SK-N-SH treated with all-trans-retinoic acid at 6 μM for 48 hours (cell line): ENCODE measurements around the gene RBM19.

Experiments used
- ATAC-seq: fragments of 200-7000 bp; cut with Tn5 transposase; 3 replicates; pipeline ENCODE4 v1.9.1; 2020; ENCODE audit warnings: mild to moderate bottlenecking, moderate library complexity
- ARNTL ChIP-seq: fragments of 450-650 bp; formaldehyde crosslinking; IDR thresholded peaks from 2 replicates; pipeline ENCODE4 v1.5.0; 2020; ENCODE audit warnings: low read depth, mild to moderate bottlenecking, moderate library complexity, borderline replicate concordance
- BACH2 ChIP-seq: fragments of 250-450 bp; sonication (Bioruptor Pico); IDR thresholded peaks from 2 replicates; pipeline ENCODE4 v1.9.0; 2021; ENCODE audit warnings: mild to moderate bottlenecking, borderline replicate concordance
- CREB5 ChIP-seq: fragments of 250-450 bp; sonication (Bioruptor Pico); IDR thresholded peaks from 2 replicates; pipeline ENCODE4 v1.5.1; 2020; ENCODE audit warnings: low read depth, mild to moderate bottlenecking, moderate library complexity
- CSDC2 ChIP-seq: fragments of 250-450 bp; sonication (Bioruptor Pico); IDR thresholded peaks from 2 replicates; pipeline ENCODE4 v1.5.0; 2020; ENCODE audit warnings: mild to moderate bottlenecking, moderate library complexity
- CSRNP3 ChIP-seq: fragments of 250-450 bp; sonication (Bioruptor Pico); IDR thresholded peaks from 2 replicates; pipeline ENCODE4 v1.5.1; 2021; ENCODE audit warnings: mild to moderate bottlenecking, moderate library complexity
- ESRRG ChIP-seq: fragments of 250-450 bp; sonication (Bioruptor Pico); IDR thresholded peaks from 2 replicates; pipeline ENCODE4 v1.6.1; 2021; ENCODE audit warnings: mild to moderate bottlenecking
- ISL1 ChIP-seq: fragments of 250-450 bp; sonication (Bioruptor Pico); IDR thresholded peaks from 2 replicates; pipeline ENCODE4 v2.1.2; 2022; ENCODE audit warnings: mild to moderate bottlenecking, moderate library complexity
- PATZ1 ChIP-seq: fragments of 250-450 bp; sonication (Bioruptor Pico); IDR thresholded peaks from 2 replicates; pipeline ENCODE4 v1.8.0; 2020; ENCODE audit warnings: mild to moderate bottlenecking, moderate library complexity, borderline replicate concordance
- POU6F1 ChIP-seq: fragments of 250-450 bp; sonication (Bioruptor Pico); IDR thresholded peaks from 2 replicates; pipeline ENCODE4 v1.8.0; 2021; ENCODE audit warnings: low read depth, mild to moderate bottlenecking, moderate library complexity, borderline replicate concordance
- PPARA ChIP-seq: fragments of 250-450 bp; sonication (Bioruptor Pico); IDR thresholded peaks from 2 replicates; pipeline ENCODE4 v1.5.0; 2020; ENCODE audit warnings: mild to moderate bottlenecking, borderline replicate concordance
- RARB ChIP-seq: fragments of 250-450 bp; sonication (Bioruptor Pico); IDR thresholded peaks from 2 replicates; pipeline ENCODE4 v1.8.0; 2021; ENCODE audit warnings: mild to moderate bottlenecking, moderate library complexity
- TCF4 ChIP-seq: fragments of 250-450 bp; sonication (Bioruptor Pico); IDR thresholded peaks from 2 replicates; pipeline ENCODE4 v1.8.0; 2021; ENCODE audit warnings: mild to moderate bottlenecking, moderate library complexity, borderline replicate concordance
- TOX ChIP-seq: fragments of 250-450 bp; sonication (Bioruptor Pico); IDR thresholded peaks from 2 replicates; pipeline ENCODE4 v1.8.0; 2021; ENCODE audit warnings: mild to moderate bottlenecking, moderate library complexity, borderline replicate concordance
- TSHZ2 ChIP-seq: fragments of 250-450 bp; sonication (Bioruptor Pico); IDR thresholded peaks from 2 replicates; pipeline ENCODE4 v1.5.0; 2020; ENCODE audit warnings: mild to moderate bottlenecking, moderate library complexity
- ZFP3 ChIP-seq: fragments of 250-450 bp; sonication (Bioruptor Pico); IDR thresholded peaks from 2 replicates; pipeline ENCODE4 v1.5.0; 2020; ENCODE audit warnings: mild to moderate bottlenecking, moderate library complexity
- ZFP30 ChIP-seq: fragments of 450-650 bp; formaldehyde crosslinking; IDR thresholded peaks from 2 replicates; pipeline ENCODE4 v1.5.0; 2022; ENCODE audit warnings: mild to moderate bottlenecking, moderate library complexity
- ZNF565 ChIP-seq: fragments of 450-650 bp; formaldehyde crosslinking; conservative IDR thresholded peaks from 2 replicates; pipeline ENCODE4 v1.5.0; 2020; ENCODE audit warnings: low read depth, mild to moderate bottlenecking, moderate library complexity
- ZNF70 ChIP-seq: fragments of 450-650 bp; formaldehyde crosslinking; IDR thresholded peaks from 2 replicates; pipeline ENCODE4 v1.5.0; 2020; ENCODE audit warnings: mild to moderate bottlenecking, moderate library complexity
- ZNF8 ChIP-seq: fragments of 450-650 bp; formaldehyde crosslinking; IDR thresholded peaks from 2 replicates; pipeline ENCODE4 v1.5.0; 2020; ENCODE audit warnings: mild to moderate bottlenecking, moderate library complexity

RBM19 gene

GRCh38 chr12:113938471-113938870 is 27.7 kb downstream of the RBM19 start:
- no peak for ATAC-seq

GRCh38 chr12:113936460-113936859 is 29.7 kb downstream of the RBM19 start:
- no peak for ATAC-seq
- no peak for TF ChIP-seq ZNF565 (CRISPR knock-in tag)
- TF ChIP-seq RARB (CRISPR knock-in tag), result no peak
- TF ChIP-seq ARNTL, result no peak
- no peak for TF ChIP-seq ZNF8
- no peak for TF ChIP-seq BACH2 (CRISPR knock-in tag)
- no peak for TF ChIP-seq ZFP30 (CRISPR knock-in tag)
- no peak for TF ChIP-seq PATZ1 (CRISPR knock-in tag)
- TF ChIP-seq ISL1 (CRISPR knock-in tag), result no peak
- no peak for TF ChIP-seq CSDC2 (CRISPR knock-in tag)

More at GRCh38 chr12:113938471-113938870, 27.7 kb downstream of the RBM19 start:
- TF ChIP-seq CREB5 (no peak), PPARA (CRISPR knock-in tag) (no peak), TSHZ2 (no peak), ZFP30 (CRISPR knock-in tag) (no peak), POU6F1 (CRISPR knock-in tag) (no peak), TOX (CRISPR knock-in tag) (no peak), ZNF70 (CRISPR knock-in tag) (no peak)
- TF ChIP-seq, all 23 proteins: peak for 0

- ATAC-seq, result no peak
- TF ChIP-seq CSDC2 (CRISPR knock-in tag), result no peak
- TF ChIP-seq ZNF8, result no peak
- no peak for TF ChIP-seq TCF4 (CRISPR knock-in tag)
- TF ChIP-seq ZNF565 (CRISPR knock-in tag), result no peak
- TF ChIP-seq BACH2 (CRISPR knock-in tag), result no peak
- TF ChIP-seq TOX (CRISPR knock-in tag), result no peak
- no peak for TF ChIP-seq CREB5
- no peak for TF ChIP-seq ESRRG
- TF ChIP-seq, all 23 proteins: peak for 0
Measured at GRCh38 chr12:113935459-113935858, 30.7 kb downstream of the RBM19 start.

GRCh38 chr12:113934946-113935345 is 31.2 kb downstream of the RBM19 start:
- ATAC-seq, result no peak
- no peak for TF ChIP-seq CSRNP3 (CRISPR knock-in tag)
- TF ChIP-seq ZFP3 (CRISPR knock-in tag), result no peak
- TF ChIP-seq, all 23 proteins: peak for 0
